ENCODE results near the gene CCDC186. TPM values are rescaled to one million over a fixed set of nuclear protein-coding genes. Genes with fewer than 3 reads are reported as not detected.

The CCDC186 gene
- total and polyA plus RNA-seq, 2 of the 8 experiments (the other 6 are each of a cell fraction or from before 2014, with no cell fraction given): 3.0 to 30.3 TPM

DNA sequence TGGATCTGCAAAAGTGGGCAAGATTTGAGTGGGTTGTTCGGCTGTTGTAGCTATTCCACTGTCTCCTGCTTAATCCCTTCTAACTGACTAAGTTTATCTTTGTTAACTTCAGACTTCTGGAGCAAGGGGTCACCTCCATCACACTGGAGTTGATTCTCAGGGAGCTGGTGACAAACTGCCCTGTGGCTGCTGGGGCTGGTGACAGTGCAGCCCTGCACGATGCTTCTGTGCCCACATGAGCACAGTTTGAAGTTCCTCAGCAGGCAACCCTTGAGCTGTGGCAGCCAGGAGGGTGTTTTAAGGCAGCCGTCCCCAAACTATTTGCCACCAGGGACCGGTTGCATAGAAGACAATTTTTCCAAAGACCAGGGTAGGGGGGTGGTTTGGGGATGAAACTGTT lies 89.8 kb downstream of the CCDC186 start:
- TF ChIP-seq SRF (IDR thresholded peaks at IDR 0.05; ENCODE audit: low read depth, low read length) (no peak), SUZ12 (IDR thresholded peaks at IDR 0.05; ENCODE audit: low read length) (no peak), CTBP2 (IDR thresholded peaks at IDR 0.05; ENCODE audit: borderline replicate concordance, insufficient read depth, insufficient read length, low read length) (no peak), POU5F1 (IDR thresholded peaks at IDR 0.05; ENCODE audit: low read depth, low read length) (no peak), CHD1 (IDR thresholded peaks at IDR 0.05; ENCODE audit: low read depth, low read length) (no peak), PHF8 (conservative IDR thresholded peaks at IDR 0.05; ENCODE audit: low read depth, low read length) (no peak), TAF1 (IDR thresholded peaks at IDR 0.05; ENCODE audit: low read depth, low read length) (no peak), GTF2F1 (IDR thresholded peaks at IDR 0.05; ENCODE audit: borderline replicate concordance, low read depth, low read length) (no peak), TEAD4 (IDR thresholded peaks at IDR 0.05; ENCODE audit: low read depth, low read length) (no peak)
- no peak overlapping the region for H3K4me3 ChIP-seq (ENCODE audit: extremely low read depth in 1 of 4, insufficient read depth in 2 of 4, low read depth in 3 of 4, low read length in 4 of 4)
- H3K56ac ChIP-seq (replicated peaks; ENCODE audit: insufficient read length, low read depth, low read length): no peak overlapping the region
- no peaks in the 10 kb centered on the region for H3K36me3 ChIP-seq (ENCODE audit: control insufficient read depth in 2 of 4, insufficient read depth in 4 of 4, low read length in 3 of 4)
- H3K27ac ChIP-seq (ENCODE audit: low read depth, low read length): no peak overlapping the region
- H4K20me1 ChIP-seq (replicated peaks in 1 of 2; ENCODE audit: control insufficient read depth in 1 of 2, insufficient read depth in 2 of 2, low read length in 2 of 2): no peaks in the 10 kb centered on the region
- no peak overlapping the region for H2BK20ac ChIP-seq (ENCODE audit: low read length)
- no peak overlapping the region for H3K23ac ChIP-seq (ENCODE audit: insufficient read length)
- H3K4me1 ChIP-seq (replicated peaks in 1 of 4; ENCODE audit: control insufficient read depth in 3 of 4, insufficient read depth in 4 of 4, low read length in 3 of 4): no peaks in the 10 kb centered on the region
- H2BK5ac ChIP-seq (ENCODE audit: low read depth, low read length): no peak overlapping the region
- H3K18ac ChIP-seq (ENCODE audit: extremely low read depth, low read length): no peak overlapping the region
- no peak for FAIRE-seq
- H2AFZ ChIP-seq (ENCODE audit: low read length): no peak overlapping the region
- H3K9me3 ChIP-seq (ENCODE audit: insufficient read depth in 2 of 2, low read depth in 1 of 2, low read length in 1 of 2): peaks cover 0 to 3% of the 10 kb centered on the region in 2 experiments; a peak in 1 of 4 replicates
- 81% methylated on average over 4 of the region's 4 CpGs; no CpG with 5 or more reads in 1 of the 2 experiments for WGBS, 2 experiments (ENCODE audit: extremely low coverage in 1 of 2, insufficient coverage in 1 of 2, insufficient read length in 1 of 2, insufficient replicate concordance in 2 of 2, low coverage in 1 of 2, low lambda C conversion rate in 2 of 2, missing lambda C conversion rate in 1 of 2)
- no peak overlapping the region for H3K4me2 ChIP-seq (ENCODE audit: insufficient read depth in 1 of 2, low read depth in 2 of 2, low read length in 2 of 2)
- no peak overlapping the region for H2BK120ac ChIP-seq (replicated peaks; ENCODE audit: low read depth, low read length)
- H4K8ac ChIP-seq (ENCODE audit: extremely low read depth, insufficient read depth, low read length): no peak overlapping the region; the same call in 1 of the 2 replicates
- CTCF ChIA-PET (ENCODE audit: partially characterized antibody): interaction anchor here (0.8 to 1.7 kb wide), 3 partner anchors 12 to 17 kb away, joined by 3 to 4 read pairs (median 3); no protein-coding TSS in a partner anchor
- POLR2A ChIA-PET (ENCODE audit: partially characterized antibody): no interaction called here
- H3K23me2 ChIP-seq (ENCODE audit: low read depth, low read length): no peaks in the 10 kb centered on the region
- no peak overlapping the region for H3K9ac ChIP-seq (replicated peaks in 1 of 4; ENCODE audit: extremely low read depth in 1 of 4, low read depth in 3 of 4, low read length in 3 of 4)
- no peak overlapping the region for H4K5ac ChIP-seq (ENCODE audit: insufficient read length, low read depth, low read length)
- no peak overlapping the region for H2AK5ac ChIP-seq (ENCODE audit: low read depth, low read length)
- no peak overlapping the region for H2BK12ac ChIP-seq (ENCODE audit: low read depth, low read length)
- H3K79me1 ChIP-seq (ENCODE audit: low read depth, low read length): no peaks in the 10 kb centered on the region
- H4K91ac ChIP-seq (replicated peaks; ENCODE audit: insufficient read length, low read length): no peak overlapping the region
- DNase-seq (ENCODE audit: low read depth in 1 of 2, low spot score in 2 of 2): no peak
- no peaks in the 10 kb centered on the region for H3K79me2 ChIP-seq (ENCODE audit: control insufficient read depth in 1 of 2, insufficient read depth in 2 of 2, low read length in 2 of 2)
- H3K27me3 ChIP-seq (replicated peaks in 1 of 4; ENCODE audit: control insufficient read depth in 3 of 4, extremely low read depth in 1 of 4, insufficient read depth in 3 of 4, low read length in 3 of 4): no peaks in the 10 kb centered on the region
- H3K4ac ChIP-seq (replicated peaks; ENCODE audit: insufficient read length, low read depth, low read length): no peak overlapping the region
- H3K14ac ChIP-seq (ENCODE audit: insufficient read length): no peak overlapping the region
- H2BK15ac ChIP-seq (ENCODE audit: low read length): no peak overlapping the region
